ENCODE results near the gene CMIP. TPM values are rescaled to one million over a fixed set of nuclear protein-coding genes. Genes with fewer than 3 reads are reported as not detected.
A peak's percentile ranks its signal among the peaks of the same experiment; 100 is the strongest.

CMIP gene
- polyA plus RNA-seq, 3 donors = 37.2 to 42.7 (median 38.1) TPM

DNA sequence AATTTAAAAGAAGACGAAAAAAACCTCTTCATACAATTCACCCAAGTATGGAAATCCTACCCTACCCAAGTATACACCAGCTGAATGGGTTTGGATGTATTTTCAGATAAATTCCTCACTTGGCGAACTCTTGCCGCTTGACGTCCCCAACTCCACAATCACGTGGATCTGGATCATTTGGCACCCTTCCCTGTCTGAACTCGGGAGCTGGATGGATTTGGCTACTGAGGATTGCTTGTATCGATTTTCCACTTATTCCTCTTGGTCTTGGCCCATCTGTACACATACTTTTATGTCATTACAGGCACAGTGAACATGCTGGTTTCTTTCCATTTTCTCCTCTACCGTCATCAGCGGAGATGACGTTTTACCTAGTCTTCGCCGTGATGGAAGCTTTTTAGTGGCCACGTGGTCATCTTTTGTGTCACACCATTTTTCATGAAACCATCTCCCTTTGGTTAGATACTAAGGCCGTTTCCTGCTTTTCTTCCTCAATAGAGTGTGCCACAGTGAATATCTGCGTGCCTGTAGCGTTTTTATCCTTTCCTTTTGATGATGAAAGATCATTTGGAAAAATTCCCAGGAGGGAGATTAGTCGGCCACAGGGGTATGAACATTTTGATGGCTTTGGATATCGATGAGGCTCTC lies 47.1 kb downstream of the CMIP start:
- DNase-seq (ENCODE audit: low read depth in 3 of 3, low spot score in 2 of 3) = no peak

DNA sequence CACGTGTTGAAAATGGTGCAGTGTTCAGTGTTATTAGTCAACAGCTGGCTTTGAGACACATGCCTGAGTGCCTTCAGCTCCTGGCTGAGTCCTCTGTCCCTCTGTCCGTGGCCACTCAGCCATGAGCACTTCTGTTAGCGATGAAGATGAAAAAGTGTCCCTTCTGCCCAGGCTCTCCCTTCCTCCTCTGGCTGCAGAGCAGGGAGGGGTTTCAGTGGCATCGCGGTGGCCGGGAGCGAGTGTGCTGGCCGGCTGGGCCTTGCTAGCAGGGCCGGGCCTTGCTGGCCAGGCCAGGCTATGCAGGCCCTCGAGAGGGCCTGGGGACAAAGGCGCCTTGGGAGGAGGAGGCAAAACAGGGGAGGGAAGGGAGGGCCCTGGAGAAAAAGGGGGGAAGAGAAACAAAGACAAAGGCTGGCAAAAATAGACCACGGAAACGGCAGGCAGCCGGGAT lies 47.7 kb downstream of the CMIP start:
- DNase-seq (ENCODE audit: low read depth in 3 of 3, low spot score in 2 of 3) = no peak

DNA sequence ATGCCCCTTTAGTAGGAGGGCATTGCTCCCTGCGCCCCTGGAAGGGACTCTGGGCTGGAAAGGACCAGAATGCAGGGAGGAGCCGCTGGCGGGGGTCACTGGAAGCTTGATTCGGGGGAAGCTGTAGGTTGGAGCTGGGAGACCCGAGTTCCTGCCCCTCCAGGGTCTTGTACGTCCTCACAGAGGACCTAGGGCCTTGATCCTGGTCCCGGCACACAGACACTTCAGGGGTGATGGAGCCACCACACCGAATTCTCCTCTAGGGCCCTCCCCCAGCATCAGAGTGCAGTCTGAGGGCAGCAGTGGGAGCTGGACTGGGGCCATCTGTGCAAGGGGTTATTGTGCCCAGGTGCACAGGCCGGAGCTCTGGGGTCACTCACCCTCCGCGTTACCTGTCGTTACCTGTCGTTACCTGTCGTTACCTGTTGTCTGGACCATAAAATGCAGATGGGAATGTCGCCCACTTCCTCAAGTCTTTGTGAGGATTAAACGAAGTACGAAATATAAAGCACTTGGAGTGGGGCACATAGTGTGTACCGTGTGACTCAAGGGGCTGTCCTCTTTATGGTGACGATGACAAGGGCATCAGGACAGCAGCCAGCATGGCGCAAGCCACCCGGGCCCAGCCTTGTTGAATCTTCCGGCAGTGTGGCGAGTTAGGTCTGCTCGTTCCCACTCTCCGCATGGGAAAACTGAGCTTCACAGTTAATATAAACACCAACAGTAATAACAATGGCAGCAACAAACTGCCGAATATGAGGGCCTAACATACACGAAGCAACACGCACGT lies 48.6 kb downstream of the CMIP start:
- DNase-seq (ENCODE audit: low read depth in 3 of 3, low spot score in 2 of 3) = no peak

DNA sequence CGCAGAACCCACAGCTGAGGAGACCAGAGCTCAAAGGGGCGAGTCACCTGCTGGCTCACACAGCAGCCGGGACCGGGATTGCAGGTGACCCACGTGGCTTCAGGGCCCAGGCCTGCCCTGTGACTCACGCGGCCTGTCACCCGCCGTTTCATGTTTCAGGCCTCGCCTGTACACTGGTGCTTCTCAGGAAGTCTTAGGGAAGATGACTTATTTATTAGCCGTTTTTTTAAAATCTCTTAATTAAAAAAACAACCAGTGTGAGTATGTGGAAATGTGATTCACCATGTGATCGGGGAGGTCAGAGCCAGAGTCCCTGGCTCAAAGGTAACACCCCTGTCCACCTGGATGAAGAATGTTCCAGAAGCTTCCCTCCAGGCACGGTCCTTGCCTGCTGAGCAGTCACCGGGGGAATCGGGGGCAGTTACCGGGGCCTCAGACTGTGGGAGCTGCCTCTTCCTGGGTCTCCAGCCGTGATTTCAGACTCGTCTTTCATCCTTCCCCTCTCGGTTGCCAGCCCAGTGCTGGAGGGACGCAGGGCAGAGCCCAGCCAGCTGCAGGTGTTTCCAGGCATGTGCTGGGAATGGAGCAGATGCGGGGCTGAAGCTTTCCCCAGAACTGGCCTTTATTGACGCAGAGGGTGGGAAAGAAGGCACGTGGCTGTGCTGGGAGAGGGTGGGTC lies 49.3 kb downstream of the CMIP start:
- DNase-seq (ENCODE audit: low read depth in 3 of 3, low spot score in 2 of 3) = peak in 1 of 3 donors; percentile 49

DNA sequence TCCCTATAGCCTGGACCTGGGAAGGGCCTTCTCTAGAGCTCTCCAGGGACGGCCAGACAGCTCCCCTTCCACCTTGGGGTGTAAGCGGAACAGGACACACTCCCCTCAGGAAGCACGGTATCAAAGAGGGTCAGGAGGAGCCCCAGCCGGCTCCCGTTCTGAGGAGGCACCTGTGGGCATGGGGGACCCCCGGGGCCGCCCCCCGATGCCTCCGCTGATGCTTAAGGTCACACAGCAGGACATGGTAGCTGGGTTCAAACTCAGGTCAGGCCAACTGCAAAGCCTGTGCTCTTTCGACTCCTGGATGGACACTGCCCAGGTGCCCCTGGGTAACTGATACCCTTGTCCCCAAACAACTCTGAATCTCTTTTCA lies 49.8 kb downstream of the CMIP start:
- no peak for DNase-seq (ENCODE audit: low read depth in 3 of 3, low spot score in 2 of 3)

DNA sequence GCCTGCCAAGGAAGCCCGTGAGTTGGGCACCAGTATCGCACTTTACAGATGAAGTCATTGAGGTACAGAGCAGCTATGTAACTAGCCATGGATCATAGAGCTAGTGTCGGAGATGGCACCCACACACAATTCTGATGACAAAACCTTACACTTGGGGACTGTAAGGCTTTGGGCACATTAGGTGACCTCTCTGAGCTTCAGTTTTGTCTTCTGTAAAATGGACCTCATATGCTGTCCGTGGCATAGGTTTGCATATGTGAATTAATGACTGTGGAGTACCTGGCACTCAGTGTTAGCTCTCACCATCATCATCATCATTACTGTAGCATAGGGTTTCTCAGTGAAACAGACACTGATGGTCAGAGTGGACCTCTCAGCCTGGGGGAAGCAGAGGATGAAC lies 50.3 kb downstream of the CMIP start:
- no peak for DNase-seq (ENCODE audit: low read depth in 3 of 3, low spot score in 2 of 3)

DNA sequence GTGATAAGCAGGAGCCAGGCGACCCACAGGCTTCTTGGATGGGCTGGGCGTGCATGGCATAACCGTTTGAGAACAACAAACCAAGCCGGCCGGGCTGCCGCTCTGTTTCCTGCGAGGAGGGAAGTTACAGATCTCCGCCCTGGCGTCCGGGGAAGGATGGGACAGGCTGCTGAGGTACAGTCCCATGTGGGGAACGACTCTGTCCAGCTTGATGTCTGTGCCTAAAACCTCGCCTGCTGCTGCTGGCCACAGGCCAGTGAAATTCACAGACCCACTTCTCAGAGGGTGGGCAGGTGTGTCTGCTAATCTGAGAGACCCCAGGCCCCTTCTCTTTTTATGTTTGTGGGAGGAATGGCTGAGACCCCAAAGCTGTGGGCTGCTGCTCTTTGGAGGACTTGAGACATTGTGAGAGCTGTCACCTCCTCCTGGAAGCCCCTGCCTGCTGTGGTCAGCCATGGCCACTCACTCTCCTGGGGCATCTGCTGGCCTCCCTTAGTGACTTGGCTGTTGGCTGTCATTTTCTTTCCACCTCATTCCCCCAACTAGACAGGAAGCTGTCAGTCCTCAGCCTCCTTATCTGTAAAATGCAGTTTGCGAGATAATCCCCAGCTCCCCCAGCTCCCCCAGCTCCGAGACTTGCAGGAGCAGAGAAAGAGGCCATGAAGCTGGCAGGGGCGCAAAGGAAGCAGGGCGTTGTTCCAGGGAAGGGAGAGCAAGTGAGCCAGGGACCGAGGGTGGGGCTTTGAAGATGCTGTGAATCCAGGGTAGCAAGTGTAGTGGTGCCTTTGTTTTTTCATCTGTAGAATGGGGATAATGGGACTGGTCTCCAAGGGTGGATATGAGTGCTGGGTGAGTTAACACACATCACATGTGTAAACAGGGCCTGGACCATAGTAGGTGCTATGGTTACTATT lies 51.0 kb downstream of the CMIP start:
- no peak for DNase-seq (ENCODE audit: low read depth in 3 of 3, low spot score in 2 of 3)

DNA sequence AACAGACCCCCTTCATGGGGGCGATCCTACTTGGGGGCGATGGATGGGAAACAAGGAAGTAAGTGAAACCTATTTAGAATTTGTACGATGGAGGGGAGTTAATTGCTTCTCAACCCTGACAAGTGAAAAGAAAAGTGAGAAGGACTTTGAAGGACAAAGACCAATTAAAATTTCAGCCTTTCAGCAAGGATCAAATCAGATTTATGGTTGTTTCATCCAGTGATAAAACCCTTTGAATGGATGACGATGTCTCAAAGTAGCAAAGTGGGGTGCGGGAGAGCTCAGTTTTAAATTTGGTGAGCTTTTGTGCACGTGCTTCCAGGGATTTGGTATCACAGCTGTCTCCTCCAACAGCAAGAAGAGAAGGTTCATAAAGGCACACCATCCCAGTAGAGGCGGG lies 51.7 kb downstream of the CMIP start:
- DNase-seq (ENCODE audit: low read depth in 3 of 3, low spot score in 2 of 3) = no peak

DNA sequence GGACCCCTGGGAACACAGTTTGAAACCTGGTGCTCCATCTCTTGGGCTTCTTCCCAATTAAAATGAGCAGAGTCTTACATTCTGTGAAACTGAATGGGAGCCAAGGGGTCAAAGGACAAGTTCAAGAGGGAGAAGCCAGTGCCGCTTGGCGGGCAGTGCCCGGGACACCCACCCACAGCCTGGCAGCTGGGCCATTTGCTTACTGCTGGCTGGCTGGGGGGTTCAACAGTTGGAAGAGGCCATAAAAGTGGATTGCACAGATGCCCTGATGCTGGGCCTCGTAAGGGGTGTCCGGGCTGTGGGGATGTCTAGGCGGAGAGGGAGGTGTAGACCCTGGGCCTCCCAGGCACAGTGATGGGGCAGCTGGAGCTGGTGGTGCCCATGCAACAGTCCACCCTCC lies 52.1 kb downstream of the CMIP start:
- no peak for DNase-seq (ENCODE audit: low read depth in 3 of 3, low spot score in 2 of 3)

DNA sequence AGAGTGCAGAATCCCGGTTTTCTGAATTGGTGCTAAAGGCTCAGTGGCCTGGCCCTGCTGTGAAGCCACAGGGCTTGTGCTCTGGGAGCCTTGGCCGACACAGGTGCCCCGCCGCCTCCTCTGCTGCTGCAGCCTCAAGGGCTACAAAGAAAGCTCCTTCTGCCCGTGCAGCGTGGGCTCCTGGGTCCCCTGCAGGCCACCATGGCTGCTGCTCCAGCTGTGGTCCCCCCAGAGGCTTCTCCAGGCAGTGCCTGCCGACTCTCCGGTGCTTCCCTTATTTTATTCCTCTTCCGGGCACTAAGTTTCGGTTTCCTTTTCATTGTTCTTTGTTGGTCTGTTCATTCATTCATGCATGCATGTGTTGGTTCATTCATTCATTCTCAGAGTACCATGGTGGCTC lies 53.1 kb downstream of the CMIP start:
- DNase-seq (ENCODE audit: low read depth in 3 of 3, low spot score in 2 of 3) = no peak

DNA sequence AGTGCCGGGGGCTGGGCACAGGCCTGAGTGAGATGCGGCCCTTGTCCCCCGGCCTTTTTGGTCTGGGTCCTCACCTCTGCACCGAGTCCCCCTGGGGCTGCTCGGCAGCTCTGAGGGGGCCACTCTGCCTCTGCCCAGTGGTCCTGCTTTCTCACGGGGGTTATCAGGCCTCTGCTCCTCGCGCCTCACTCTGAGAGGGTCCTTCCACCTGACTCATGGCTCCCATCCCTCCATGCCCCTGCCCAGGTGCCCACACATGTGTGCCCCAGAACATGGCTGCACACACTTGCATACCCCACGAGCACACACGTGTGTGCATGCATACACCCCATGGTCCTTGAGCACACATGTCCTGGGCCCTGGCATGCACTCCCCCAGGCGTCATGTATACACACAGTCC lies 53.7 kb downstream of the CMIP start:
- DNase-seq (ENCODE audit: low read depth in 3 of 3, low spot score in 2 of 3) = no peak

DNA sequence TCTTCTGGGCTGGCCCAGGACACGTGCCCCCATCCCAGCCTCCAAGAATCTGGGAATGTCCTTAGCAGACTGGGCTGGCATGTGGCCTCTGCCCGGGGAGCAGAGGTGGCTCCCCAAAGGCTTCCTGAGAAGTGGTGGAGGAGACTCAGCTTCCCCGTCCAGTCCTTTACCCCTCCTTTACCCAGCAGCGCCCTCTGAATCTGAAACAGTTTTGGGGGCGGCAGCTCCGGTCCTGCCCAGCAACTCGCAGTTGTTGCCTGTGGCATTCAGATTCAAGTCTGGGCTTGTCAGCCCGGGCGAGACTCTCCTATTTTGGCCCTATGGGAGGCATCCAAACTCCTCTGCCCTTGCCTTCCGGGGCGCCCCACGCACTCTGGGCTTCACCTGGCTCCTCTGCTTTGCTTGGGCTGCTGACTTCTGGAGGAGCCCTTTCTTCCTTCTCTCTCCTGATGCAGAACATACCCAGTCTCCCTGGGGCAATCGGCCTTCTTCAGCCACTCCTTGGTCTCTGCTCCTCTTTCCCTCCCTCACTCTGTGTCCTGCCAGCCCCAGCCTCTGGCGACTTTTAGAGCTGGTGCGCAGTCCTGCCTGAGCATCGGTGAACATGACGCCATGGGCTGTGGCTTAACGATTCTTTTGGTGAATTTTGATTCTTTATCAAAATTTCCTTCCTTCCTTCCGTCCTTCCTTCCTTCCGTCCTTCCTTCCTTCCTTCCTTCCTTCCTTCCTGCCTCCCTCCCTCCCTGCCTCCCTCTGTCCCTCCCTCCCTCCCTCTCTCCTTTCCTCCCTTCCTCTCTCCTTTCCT lies 55.2 kb downstream of the CMIP start:
- no peak for DNase-seq (ENCODE audit: low read depth in 3 of 3, low spot score in 2 of 3)

DNA sequence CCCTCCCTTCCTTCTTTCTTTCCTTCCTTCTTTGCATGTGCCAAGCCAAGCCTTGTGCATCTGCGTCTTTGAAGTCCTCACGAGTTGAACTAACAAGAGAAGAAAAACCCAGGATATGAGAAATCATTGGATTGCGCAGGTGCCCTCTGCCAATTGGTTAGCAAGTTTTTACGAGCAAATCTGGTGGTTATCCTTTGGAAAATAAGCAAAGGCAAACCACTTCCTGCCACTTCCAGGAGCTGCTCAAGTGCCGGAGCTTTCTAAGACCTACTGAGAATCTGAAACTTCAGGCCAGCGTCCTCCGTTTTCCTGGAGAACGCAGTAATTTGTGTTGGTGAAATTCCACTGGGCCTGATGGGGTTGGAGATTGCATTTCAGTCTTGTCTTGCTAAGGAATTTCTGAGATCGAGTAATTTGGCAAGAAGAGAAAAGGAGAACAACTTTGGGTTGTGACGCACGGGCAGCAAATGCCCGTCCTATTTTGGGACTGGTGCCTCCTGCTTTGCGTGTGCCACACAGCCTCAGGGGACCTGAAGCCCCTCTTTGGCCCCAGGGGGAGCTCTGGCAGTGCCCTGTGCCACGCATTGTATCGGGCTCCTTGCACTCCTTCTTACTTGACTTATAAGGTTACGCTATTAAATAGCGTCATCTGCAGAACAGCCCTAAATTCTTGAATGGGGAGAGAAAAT lies 56.4 kb downstream of the CMIP start:
- no peak for DNase-seq (ENCODE audit: low read depth in 3 of 3, low spot score in 2 of 3)

DNA sequence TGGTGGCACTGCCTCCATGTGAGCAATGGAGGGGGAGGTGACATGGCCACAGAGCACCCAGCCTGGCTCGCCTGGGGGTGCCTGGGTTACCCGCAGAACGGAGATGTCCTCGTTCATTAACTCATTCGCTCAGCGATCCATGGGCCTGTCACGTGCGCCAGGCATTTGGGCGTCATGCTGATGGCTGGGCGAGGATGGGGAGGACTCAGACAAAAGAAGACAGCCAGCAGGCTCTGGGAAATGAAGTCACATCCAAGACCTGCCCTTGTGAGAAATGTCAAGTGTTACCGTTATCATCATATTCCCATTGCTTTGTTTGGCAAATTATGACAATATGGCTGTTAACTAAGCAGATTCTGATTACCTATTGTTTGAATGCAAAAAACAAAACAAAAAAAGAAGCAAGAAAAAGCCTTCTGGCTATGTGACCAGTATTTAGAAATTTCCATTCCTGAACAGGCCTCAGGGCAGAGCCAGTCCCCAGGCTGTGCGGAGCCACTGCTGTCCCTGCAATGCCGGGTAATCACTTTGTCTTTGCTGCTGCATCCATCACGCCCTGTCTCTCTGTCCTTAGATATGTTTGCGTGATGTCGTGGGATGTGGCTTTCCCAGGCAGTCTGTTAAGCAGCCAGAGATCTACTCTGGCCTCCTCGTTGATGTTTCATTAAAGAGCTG lies 57.9 kb downstream of the CMIP start:
- DNase-seq (ENCODE audit: low read depth in 3 of 3, low spot score in 2 of 3) = no peak

DNA sequence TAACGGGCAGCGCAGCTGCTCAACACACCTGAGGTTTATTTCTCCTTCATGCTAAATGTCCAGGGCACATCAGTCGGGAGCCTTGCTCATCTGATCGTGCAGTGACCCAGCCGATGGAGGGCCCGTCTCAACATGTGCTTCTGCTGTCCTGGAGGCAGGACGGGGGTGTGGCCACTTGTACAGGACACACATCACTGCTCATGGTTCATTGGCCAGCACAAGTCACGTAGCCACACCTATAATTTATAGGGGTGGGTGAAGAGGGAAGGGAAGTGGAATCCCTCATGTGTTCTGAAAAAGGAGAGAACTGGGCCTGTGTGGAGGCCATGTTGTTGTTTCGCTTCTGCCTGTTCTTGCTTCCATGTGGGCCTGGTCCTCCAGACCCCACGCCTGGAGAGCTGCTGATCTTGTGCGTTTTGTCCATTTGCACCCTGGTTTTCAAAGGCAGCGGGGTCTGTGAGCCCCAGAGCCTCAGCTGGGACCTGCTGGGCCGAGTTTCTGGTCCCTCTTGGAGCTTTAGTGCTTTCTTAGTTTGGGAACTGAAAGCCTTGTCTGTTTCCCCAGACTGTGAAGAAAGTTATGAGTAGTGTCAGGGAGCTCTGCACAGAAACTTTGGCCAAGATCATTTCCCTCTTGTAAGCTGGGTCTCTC lies 60.5 kb downstream of the CMIP start:
- DNase-seq (ENCODE audit: low read depth in 3 of 3, low spot score in 2 of 3) = no peak

DNA sequence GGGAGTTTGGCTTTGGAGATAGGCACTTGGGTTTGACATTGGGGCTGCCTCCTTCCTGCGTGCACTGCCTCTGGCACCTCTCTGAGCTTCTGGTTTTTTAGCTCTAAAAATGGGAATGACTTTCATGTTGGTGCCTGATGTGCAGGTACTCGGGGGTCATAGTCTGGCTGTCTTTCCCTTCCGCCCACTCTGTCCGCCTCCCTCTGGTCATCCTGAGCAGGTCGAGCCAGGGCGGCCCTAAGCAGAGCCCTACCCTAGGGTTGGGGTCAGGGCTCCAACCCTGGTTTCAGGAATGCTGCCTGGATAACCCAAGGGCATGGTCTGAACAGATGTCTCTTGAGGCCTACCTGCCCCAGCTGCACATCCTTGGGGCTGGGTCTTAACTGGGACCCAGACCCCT lies 64.8 kb downstream of the CMIP start:
- DNase-seq (ENCODE audit: low read depth in 3 of 3, low spot score in 2 of 3) = no peak

DNA sequence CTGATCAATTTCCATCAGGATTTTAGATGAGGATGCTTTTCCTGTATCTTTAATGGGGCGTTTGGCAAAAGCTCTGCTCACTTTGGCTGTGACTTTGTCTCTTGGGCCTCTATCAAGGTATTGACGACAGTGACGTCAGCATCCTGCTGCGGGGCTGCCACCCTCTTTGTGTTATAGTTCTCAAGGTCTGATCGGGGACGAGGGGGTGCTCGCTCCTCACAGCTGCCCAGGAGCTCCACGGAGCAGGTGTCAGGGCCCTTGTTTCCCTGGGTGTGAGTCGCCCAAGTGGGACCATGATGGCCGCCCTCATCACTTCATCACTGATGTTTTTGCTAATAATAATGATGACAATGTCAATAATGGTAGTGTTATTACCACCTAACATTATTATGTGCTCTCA lies 65.4 kb downstream of the CMIP start:
- DNase-seq (ENCODE audit: low read depth in 3 of 3, low spot score in 2 of 3) = no peak

DNA sequence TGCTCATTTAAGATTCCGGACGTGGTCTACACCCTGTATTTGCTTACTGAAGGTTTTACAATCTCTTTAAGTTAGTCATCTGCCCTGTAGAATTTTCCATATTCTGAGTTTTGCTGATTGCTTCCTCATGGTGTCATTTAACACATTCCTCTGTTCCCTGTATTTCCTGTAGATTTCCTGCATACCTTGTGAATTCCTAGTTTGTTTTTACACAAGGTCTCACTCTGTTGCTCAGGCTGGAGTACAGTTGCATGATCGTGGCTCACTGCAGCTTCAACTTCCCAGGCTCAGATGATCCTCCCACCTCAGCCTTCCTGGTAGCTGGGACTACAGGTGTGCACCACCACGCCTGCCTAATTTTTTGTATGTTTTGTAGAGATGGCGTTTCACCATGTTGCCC lies 66.8 kb downstream of the CMIP start:
- DNase-seq (ENCODE audit: low read depth in 3 of 3, low spot score in 2 of 3) = no peak

All from right renal cortex interstitium (tissue), 3 donors.